HCT116 (cell line): ENCODE data around the gene CLDN1. TPM values are rescaled to one million over a fixed set of nuclear protein-coding genes. Genes with fewer than 3 reads are reported as not detected.

Experiments
- ATAC-seq: fragments of 200-7000 bp; cut with Tn5 transposase; 2 replicates; pipeline ENCODE4 v1.9.1; 2020; ENCODE audit warnings: mild to moderate bottlenecking, moderate library complexity
- BruUV-seq: library from RNA; stranded (reverse); fragments of 400-500 nt; replicated peaks from 2 replicates; lab custom pipeline; 2021; lab: Mats Ljungman, UMichigan
- CTCF ChIA-PET: fragments of 300-600 bp; sonication (Branson Sonifier 250); formaldehyde crosslinking; loops from one replicate; lab custom pipeline; 2021; ENCODE audit warnings: antibody characterized with exemption; lab: Charles Lee
- POLR2A ChIA-PET: fragments of 300-600, 350-600 bp; sonication (Branson Sonifier 250); formaldehyde crosslinking; loops from one replicate; lab custom pipeline; 2021; ENCODE audit warnings: antibody characterized with exemption; lab: Charles Lee
- RAD21 ChIA-PET, 2 experiments: fragments of 300-600 bp; sonication (Branson Sonifier 250); formaldehyde crosslinking; loops; one replicate each; lab custom pipeline; 2023; ENCODE audit warnings: low total read pairs in 2 of 2; ENCODE audit not compliant: uncharacterized antibody in 2 of 2, unreplicated experiment in 2 of 2, low non-redundant PET in 1 of 2; lab: Charles Lee
- DNase-seq: peaks from one replicate; pipeline ENCODE4 v3.0.0-alpha.2; 2010; ENCODE audit warnings: low read depth, low spot score
- H2AFZ ChIP-seq: fragments of 200-600 bp; shearing (Covaris generic), sonication (generic); 2 replicates; pipeline ENCODE4 v1.6.1; 2017; ENCODE audit warnings: low read depth, mixed run types, mixed read lengths, antibody characterized with exemption, low read length; ENCODE audit not compliant: poor library complexity, severe bottlenecking
- H3K27ac ChIP-seq: 2 replicates; pipeline ENCODE4 v1.5.1; 2012; ENCODE audit warnings: low read depth, low read length
- H3K27me3 ChIP-seq: fragments of 200-600 bp; sonication (generic); 2 replicates; pipeline ENCODE4 v1.6.1; 2016; ENCODE audit warnings: mixed run types, low read length, mixed read lengths; ENCODE audit not compliant: insufficient read depth
- H3K36me3 ChIP-seq, 2 experiments: fragments of 200-500 bp in 1 of 2; fragments of 200-600 bp in 1 of 2; sonication (Bioruptor generic) in 1 of 2; sonication (generic) in 1 of 2; 2 replicates each; pipeline versions ENCODE4 v1.5.1 to v1.6.1; 2014 to 2016; ENCODE audit warnings: low read length in 2 of 2, inconsistent platforms in 1 of 2, mixed read lengths in 1 of 2, mixed run types in 1 of 2; ENCODE audit not compliant: insufficient read depth in 2 of 2, control insufficient read depth in 1 of 2
- H3K4me1 ChIP-seq, 2 experiments: fragments of 200-600 bp in 1 of 2; sonication (generic) in 1 of 2; 2 replicates each; pipeline versions ENCODE4 v1.5.1 to v1.6.1; 2012 to 2017; ENCODE audit warnings: low read length in 2 of 2, inconsistent platforms in 1 of 2, mild to moderate bottlenecking in 1 of 2, mixed read lengths in 1 of 2, mixed run types in 1 of 2, moderate library complexity in 1 of 2; ENCODE audit not compliant: insufficient read depth in 2 of 2, control insufficient read depth in 1 of 2
- H3K4me2 ChIP-seq: fragments of 200-600 bp; sonication (generic); 2 replicates; pipeline ENCODE4 v1.6.1; 2017; ENCODE audit warnings: mixed run types, low read length, mixed read lengths
- H3K4me3 ChIP-seq, 2 experiments: fragments of 200-600 bp in 1 of 2; sonication (generic) in 1 of 2; replicated peaks in 1 of 2; 2 replicates each; pipeline ENCODE4 v1.5.1; 2011 to 2016; ENCODE audit warnings: low read length in 2 of 2, control low read depth in 1 of 2, low read depth in 1 of 2, mild to moderate bottlenecking in 1 of 2, mixed read lengths in 1 of 2, mixed run types in 1 of 2
- H3K79me2 ChIP-seq: fragments of 200-600 bp; sonication (generic); 2 replicates; pipeline ENCODE4 v1.6.1; 2017; ENCODE audit warnings: mild to moderate bottlenecking, mixed run types, low read length, moderate library complexity, mixed read lengths; ENCODE audit not compliant: insufficient read depth
- H3K9ac ChIP-seq: fragments of 200-600 bp; sonication (generic); 2 replicates; pipeline ENCODE4 v1.6.1; 2016; ENCODE audit warnings: low read length, mixed read lengths
- H3K9me2 ChIP-seq: fragments of 200-600 bp; sonication (generic), shearing (Covaris generic); 2 replicates; pipeline ENCODE4 v1.6.1; 2017; ENCODE audit warnings: mixed run types, mild to moderate bottlenecking, moderate library complexity; ENCODE audit not compliant: insufficient read depth
- H3K9me3 ChIP-seq, 2 experiments: fragments of 200-500 bp in 1 of 2; fragments of 200-600 bp in 1 of 2; sonication (Bioruptor generic) in 1 of 2; sonication (generic) in 1 of 2; 2 replicates each; pipeline ENCODE4 v1.6.1; 2014 to 2017; ENCODE audit warnings: low read length in 2 of 2, mixed read lengths in 2 of 2, inconsistent platforms in 1 of 2, low read depth in 1 of 2, mild to moderate bottlenecking in 1 of 2, mixed run types in 1 of 2, moderate library complexity in 1 of 2; ENCODE audit not compliant: control insufficient read depth in 1 of 2, insufficient read depth in 1 of 2
- H4K20me1 ChIP-seq: fragments of 200-600 bp; sonication (generic), shearing (Covaris generic); 2 replicates; pipeline ENCODE4 v1.6.1; 2017; ENCODE audit warnings: mixed run types, mild to moderate bottlenecking, moderate library complexity; ENCODE audit not compliant: insufficient read depth
- ATF3 ChIP-seq: IDR thresholded peaks from 2 replicates; pipeline ENCODE4 v1.6.1; 2012
- CBX3 ChIP-seq: IDR thresholded peaks from 2 replicates; pipeline ENCODE4 v1.6.1; 2012; ENCODE audit warnings: low read depth
- CEBPB ChIP-seq: IDR thresholded peaks from 2 replicates; pipeline ENCODE4 v1.6.1; 2012; ENCODE audit warnings: low read depth
- CTCF ChIP-seq, 3 experiments: fragments of 200-600 bp in 1 of 3; sonication (generic) in 1 of 3; IDR thresholded peaks in 2 of 3; conservative IDR thresholded peaks in 1 of 3; 2 replicates each; pipeline ENCODE4 v1.5.1; 2012 to 2017; ENCODE audit warnings: low read depth in 2 of 3, low read length in 2 of 3, antibody characterized with exemption in 1 of 3, borderline replicate concordance in 1 of 3, control low read depth in 1 of 3, mild to moderate bottlenecking in 1 of 3, mixed read lengths in 1 of 3, mixed run types in 1 of 3, moderate library complexity in 1 of 3; ENCODE audit not compliant: insufficient read depth in 1 of 3
- EGR1 ChIP-seq: IDR thresholded peaks from 2 replicates; pipeline ENCODE4 v1.6.1; 2012; ENCODE audit warnings: low read depth
- ELF1 ChIP-seq: IDR thresholded peaks from 2 replicates; pipeline ENCODE4 v1.6.1; 2012; ENCODE audit warnings: low read depth, borderline replicate concordance
- EZH2phosphoT487 ChIP-seq: fragments of 200-600 bp; IDR thresholded peaks from 2 replicates; pipeline ENCODE4 v1.6.1; 2018; ENCODE audit warnings: antibody characterized with exemption, borderline replicate concordance
- FOSL1 ChIP-seq: IDR thresholded peaks from 2 replicates; pipeline ENCODE4 v1.6.1; 2012; ENCODE audit warnings: low read depth
- JUND ChIP-seq: IDR thresholded peaks from 2 replicates; pipeline ENCODE4 v1.6.1; 2012
- MAX ChIP-seq: IDR thresholded peaks from 2 replicates; pipeline ENCODE4 v1.6.1; 2012
- POLR2AphosphoS5 ChIP-seq: IDR thresholded peaks from 2 replicates; pipeline ENCODE4 v1.6.1; 2011; ENCODE audit warnings: mild to moderate bottlenecking, low read depth, low read length, moderate library complexity
- RAD21 ChIP-seq: IDR thresholded peaks from 2 replicates; pipeline ENCODE4 v1.6.1; 2012; ENCODE audit warnings: low read depth, mild to moderate bottlenecking
- SIN3A ChIP-seq: IDR thresholded peaks from 2 replicates; pipeline ENCODE4 v1.6.1; 2012; ENCODE audit warnings: low read depth
- SRF ChIP-seq: IDR thresholded peaks from 2 replicates; pipeline ENCODE4 v1.6.1; 2012; ENCODE audit warnings: low read depth
- TCF7L2 ChIP-seq: IDR thresholded peaks from 2 replicates; pipeline ENCODE4 v1.7.0; 2011; ENCODE audit warnings: borderline replicate concordance, inconsistent platforms; ENCODE audit not compliant: insufficient read depth, insufficient read length; ENCODE audit errors: extremely low read depth
- YY1 ChIP-seq: IDR thresholded peaks from 2 replicates; pipeline ENCODE4 v1.6.1; 2011; ENCODE audit warnings: low read length, low read depth, moderate library complexity, mild to moderate bottlenecking; ENCODE audit not compliant: insufficient replicate concordance; ENCODE audit errors: extremely low read depth
- ZFX ChIP-seq: fragments of 450-650 bp; IDR thresholded peaks from 2 replicates; pipeline ENCODE4 v1.6.1; 2017
- ZNF274 ChIP-seq: fragments of 200-500 bp; sonication (Bioruptor generic); IDR thresholded peaks from 2 replicates; pipeline ENCODE4 v1.6.1; 2014; ENCODE audit warnings: mild to moderate bottlenecking, low read depth, low read length, inconsistent platforms
- intact Hi-C: fragments of 100-400 bp; cut with micrococcal nuclease; formaldehyde crosslinking; loops from 2 replicates; pipeline ENCODE4 v1.10.0; 2022
- total RNA-seq: library from RNA; stranded (reverse); gene quantifications from one replicate; pipeline ENCODE4 v1.2.1, GENCODE V29; 2021; ENCODE audit not compliant: unreplicated experiment
- TF ChIP-seq, protein P1 (sequence below): IDR thresholded peaks from 2 replicates; pipeline ENCODE4 v1.6.1; 2012; ENCODE audit warnings: low read depth

Gene CLDN1
- total RNA-seq, 1 experiment from 2014 or later = 0.20 TPM

- TF ChIP-seq, protein P1, sequence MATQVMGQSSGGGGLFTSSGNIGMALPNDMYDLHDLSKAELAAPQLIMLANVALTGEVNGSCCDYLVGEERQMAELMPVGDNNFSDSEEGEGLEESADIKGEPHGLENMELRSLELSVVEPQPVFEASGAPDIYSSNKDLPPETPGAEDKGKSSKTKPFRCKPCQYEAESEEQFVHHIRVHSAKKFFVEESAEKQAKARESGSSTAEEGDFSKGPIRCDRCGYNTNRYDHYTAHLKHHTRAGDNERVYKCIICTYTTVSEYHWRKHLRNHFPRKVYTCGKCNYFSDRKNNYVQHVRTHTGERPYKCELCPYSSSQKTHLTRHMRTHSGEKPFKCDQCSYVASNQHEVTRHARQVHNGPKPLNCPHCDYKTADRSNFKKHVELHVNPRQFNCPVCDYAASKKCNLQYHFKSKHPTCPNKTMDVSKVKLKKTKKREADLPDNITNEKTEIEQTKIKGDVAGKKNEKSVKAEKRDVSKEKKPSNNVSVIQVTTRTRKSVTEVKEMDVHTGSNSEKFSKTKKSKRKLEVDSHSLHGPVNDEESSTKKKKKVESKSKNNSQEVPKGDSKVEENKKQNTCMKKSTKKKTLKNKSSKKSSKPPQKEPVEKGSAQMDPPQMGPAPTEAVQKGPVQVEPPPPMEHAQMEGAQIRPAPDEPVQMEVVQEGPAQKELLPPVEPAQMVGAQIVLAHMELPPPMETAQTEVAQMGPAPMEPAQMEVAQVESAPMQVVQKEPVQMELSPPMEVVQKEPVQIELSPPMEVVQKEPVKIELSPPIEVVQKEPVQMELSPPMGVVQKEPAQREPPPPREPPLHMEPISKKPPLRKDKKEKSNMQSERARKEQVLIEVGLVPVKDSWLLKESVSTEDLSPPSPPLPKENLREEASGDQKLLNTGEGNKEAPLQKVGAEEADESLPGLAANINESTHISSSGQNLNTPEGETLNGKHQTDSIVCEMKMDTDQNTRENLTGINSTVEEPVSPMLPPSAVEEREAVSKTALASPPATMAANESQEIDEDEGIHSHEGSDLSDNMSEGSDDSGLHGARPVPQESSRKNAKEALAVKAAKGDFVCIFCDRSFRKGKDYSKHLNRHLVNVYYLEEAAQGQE = no peak
- no peak for TF ChIP-seq EGR1
- no peak for TF ChIP-seq SRF
- no peak for TF ChIP-seq ATF3
- no peak for TF ChIP-seq CBX3
- TF ChIP-seq JUND = no peak
- no peak for TF ChIP-seq POLR2AphosphoS5
These were observed 16.5 kb upstream of the CLDN1 start (continued) for GRCh38 chr3:190338717-190339116.

DNA sequence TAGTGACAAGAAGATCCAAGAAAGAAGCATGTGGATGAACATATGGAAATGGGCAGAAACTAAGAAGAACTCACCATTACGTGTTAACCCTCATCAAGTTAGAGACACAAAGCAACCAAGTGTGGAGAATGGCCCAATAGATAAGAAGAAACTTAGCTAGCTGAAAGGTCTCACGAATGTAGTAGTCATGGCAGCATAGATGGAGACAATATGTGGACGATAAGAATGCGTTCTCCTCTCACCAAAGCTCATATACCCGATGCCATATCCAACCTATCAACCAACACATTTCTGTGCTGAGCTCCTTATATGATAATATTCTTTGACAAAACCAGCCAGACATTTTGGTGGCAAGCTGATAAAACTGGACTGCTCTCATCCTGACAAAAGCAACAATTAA is 15.1 kb upstream of the CLDN1 start:
- Histone ChIP-seq H2AFZ (no peak overlapping the region), H3K27me3 (no peaks in the 10 kb centered on the region), H3K79me2 (no peaks in the 10 kb centered on the region), H3K4me2 (no peak overlapping the region), H3K27ac (no peak overlapping the region), H3K9ac (no peak overlapping the region), H3K4me3 (no peak overlapping the region), H4K20me1 (no peaks in the 10 kb centered on the region), H3K4me1 (peaks cover 0 to 7% of the 10 kb centered on the region in 2 experiments; a peak in 2 of 4 replicates), H3K9me2 (no peaks in the 10 kb centered on the region), H3K36me3 (no peaks in the 10 kb centered on the region), H3K9me3 (no peaks in the 10 kb centered on the region)
- ChIA-PET RAD21 (no interaction called here), CTCF (interaction anchor here (1.1 to 1.9 kb wide), 2 partner anchors 15 to 376 kb away, joined by 3 to 6 read pairs; partner anchors contain the start of gene CLDN1), POLR2A (no interaction called here)
- DNase-seq (no peak), ATAC-seq (no peak)
- intact Hi-C loops = no loop called here
- BruUV-seq = no TSS peak
- TF ChIP-seq FOSL1 = no peak
- no peak for TF ChIP-seq TCF7L2
- TF ChIP-seq JUND = no peak
- no peak for TF ChIP-seq CTCF (IDR thresholded peaks at IDR 0.05 in 2 of 3, conservative IDR thresholded peaks at IDR 0.05 in 1 of 3; ENCODE audit: borderline replicate concordance in 1 of 3, insufficient read depth in 1 of 3, low read depth in 2 of 3, low read length in 2 of 3)
- no peak for TF ChIP-seq EZH2phosphoT487
- TF ChIP-seq ELF1 = no peak
- no peak for TF ChIP-seq MAX
- no peak for TF ChIP-seq CEBPB
- no peak for TF ChIP-seq ZNF274
- TF ChIP-seq YY1 = no peak
- TF ChIP-seq CBX3 = no peak
- no peak for TF ChIP-seq ATF3
- no peak for TF ChIP-seq ZFX
- no peak for TF ChIP-seq SIN3A
- no peak for TF ChIP-seq EGR1
- TF ChIP-seq RAD21 = no peak
